ENCODE measurements around the gene PDE6B. TPM values are rescaled to one million over a fixed set of nuclear protein-coding genes. Genes with fewer than 3 reads are reported as not detected.

The PDE6B gene
- total and polyA plus RNA-seq, 2 experiments from 2014 or later = 3.4 to 5.0 TPM

GRCh38 chr4:706834-707598, 81.6 kb downstream of the PDE6B start:
- Histone ChIP-seq H4K20me1 (replicated peaks; ENCODE audit: insufficient read depth) (peaks cover 25% of the 10 kb centered on the region), H2AFZ (no peak overlapping the region), H3K36me3 (ENCODE audit: insufficient read depth) (0 out of 2 replicates have a peak, but pooled peaks cover 3% of the 10 kb centered on the region), H3K4me1 (ENCODE audit: insufficient read depth) (no peaks in the 10 kb centered on the region), H3K4me3 (peak overlapping the region; percentile 91; the same call in 1 of the 2 replicates), H3K4me2 (peak overlapping the region; percentile 86; the same call in 1 of the 2 replicates), H3K79me2 (replicated peaks; ENCODE audit: insufficient read depth) (peaks cover 41% of the 10 kb centered on the region), H3K27me3 (ENCODE audit: insufficient read depth) (peaks cover 6% of the 10 kb centered on the region; the same call in 1 of the 2 replicates), H3K27ac (ENCODE audit: low read depth) (no peak overlapping the region), H3F3A (replicated peaks; ENCODE audit: low read depth) (no peaks in the 10 kb centered on the region), H3K9me2 (ENCODE audit: insufficient read depth) (no peaks in the 10 kb centered on the region)
- Mint-ChIP-seq H3K9me3 (no peaks in the 10 kb centered on the region), H3K4me1 (peaks cover 4% of the 10 kb centered on the region; the same call in 2 of the 3 replicates), H3K27me3 (ENCODE audit: insufficient read depth, low read depth, poor library complexity) (peaks cover 8% of the 10 kb centered on the region), H3K36me3 (ENCODE audit: low read depth) (peaks cover 27% of the 10 kb centered on the region), H3K27ac (no peak overlapping the region), H3K4me3 (peak overlapping the region; percentile 26; the same call in 1 of the 3 replicates)
- ATAC-seq = no peak
- TF ChIP-seq ZNF331 (CRISPR knock-in tag; IDR thresholded peaks at IDR 0.05; ENCODE audit: low read depth) (no peak), CTCF (conservative IDR thresholded peaks at IDR 0.05; ENCODE audit: low read depth in 2 of 2) (no peak), POLR2AphosphoS5 (IDR thresholded peaks at IDR 0.05; ENCODE audit: low read depth) (no peak), REST (IDR thresholded peaks at IDR 0.05; ENCODE audit: unreplicated experiment) (no peak), ZNF114 (CRISPR knock-in tag; IDR thresholded peaks at IDR 0.05) (no peak), JUNB (IDR thresholded peaks at IDR 0.05; ENCODE audit: unreplicated experiment) (no peak), NANOG (IDR thresholded peaks at IDR 0.05; ENCODE audit: borderline replicate concordance) (no peak), EZH2 (IDR thresholded peaks at IDR 0.05; ENCODE audit: low read depth, unreplicated experiment) (no peak), CREB1 (CRISPR knock-in tag; IDR thresholded peaks at IDR 0.05; ENCODE audit: low read depth) (no peak), STAT1 (IDR thresholded peaks at IDR 0.05; ENCODE audit: unreplicated experiment) (no peak), ZNF462 (CRISPR knock-in tag; IDR thresholded peaks at IDR 0.05) (no peak), EZH2phosphoT487 (IDR thresholded peaks at IDR 0.05; ENCODE audit: unreplicated experiment) (no peak)
- TF ChIP-seq, protein P1, sequence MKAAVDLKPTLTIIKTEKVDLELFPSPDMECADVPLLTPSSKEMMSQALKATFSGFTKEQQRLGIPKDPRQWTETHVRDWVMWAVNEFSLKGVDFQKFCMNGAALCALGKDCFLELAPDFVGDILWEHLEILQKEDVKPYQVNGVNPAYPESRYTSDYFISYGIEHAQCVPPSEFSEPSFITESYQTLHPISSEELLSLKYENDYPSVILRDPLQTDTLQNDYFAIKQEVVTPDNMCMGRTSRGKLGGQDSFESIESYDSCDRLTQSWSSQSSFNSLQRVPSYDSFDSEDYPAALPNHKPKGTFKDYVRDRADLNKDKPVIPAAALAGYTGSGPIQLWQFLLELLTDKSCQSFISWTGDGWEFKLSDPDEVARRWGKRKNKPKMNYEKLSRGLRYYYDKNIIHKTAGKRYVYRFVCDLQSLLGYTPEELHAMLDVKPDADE (IDR thresholded peaks at IDR 0.05) = no peak
- no peak for DNase-seq (ENCODE audit: low spot score)

All from GM23338 (cell line).